Ishikawa (cell line): ENCODE measurements around the gene HOXB5.

Experiments used
- EP300 ChIP-seq: IDR thresholded peaks from 2 replicates; pipeline ENCODE4 v1.6.1; 2012; ENCODE audit warnings: borderline replicate concordance
- MAX ChIP-seq: IDR thresholded peaks from 2 replicates; pipeline ENCODE4 v1.6.1; 2012
- YY1 ChIP-seq: IDR thresholded peaks from 2 replicates; pipeline ENCODE4 v1.6.1; 2012; ENCODE audit warnings: low read depth

- TF ChIP-seq YY1 (no peak), MAX (no peak), EP300 (no peak)
Observed at GRCh38 chr17:48558057-48558830, 35.3 kb downstream of the HOXB5 start.
